ENCODE measurements around the gene EPHA3.

Gene EPHA3

GRCh38 chr3:89525609-89526008 lies 418.2 kb downstream of the EPHA3 start:
- H3K4me3 ChIP-seq (ENCODE audit: low read depth, low read length): no peak overlapping the region
- no peaks in the 10 kb centered on the region for H3K36me3 ChIP-seq (ENCODE audit: control insufficient read depth in 2 of 2, insufficient read depth in 1 of 2, low read length in 2 of 2)
- TF ChIP-seq ZNF10 (tag by site-specific recombination; IDR thresholded peaks at IDR 0.05) (no peak), ZNF555 (tag by site-specific recombination; conservative IDR thresholded peaks at IDR 0.05) (no peak), ZXDB (tag by site-specific recombination; IDR thresholded peaks at IDR 0.05) (no peak), PRDM4 (tag by site-specific recombination; IDR thresholded peaks at IDR 0.05) (no peak), IKZF3 (tag by site-specific recombination; IDR thresholded peaks at IDR 0.05) (no peak), GLI4 (tag by site-specific recombination; IDR thresholded peaks at IDR 0.05) (no peak), ZNF626 (tag by site-specific recombination; IDR thresholded peaks at IDR 0.05) (no peak), ZNF791 (tag by site-specific recombination; IDR thresholded peaks at IDR 0.05) (no peak), PRDM10 (tag by site-specific recombination; IDR thresholded peaks at IDR 0.05) (no peak), ZBTB20 (tag by site-specific recombination; IDR thresholded peaks at IDR 0.05) (no peak)
- TF ChIP-seq, protein P1, sequence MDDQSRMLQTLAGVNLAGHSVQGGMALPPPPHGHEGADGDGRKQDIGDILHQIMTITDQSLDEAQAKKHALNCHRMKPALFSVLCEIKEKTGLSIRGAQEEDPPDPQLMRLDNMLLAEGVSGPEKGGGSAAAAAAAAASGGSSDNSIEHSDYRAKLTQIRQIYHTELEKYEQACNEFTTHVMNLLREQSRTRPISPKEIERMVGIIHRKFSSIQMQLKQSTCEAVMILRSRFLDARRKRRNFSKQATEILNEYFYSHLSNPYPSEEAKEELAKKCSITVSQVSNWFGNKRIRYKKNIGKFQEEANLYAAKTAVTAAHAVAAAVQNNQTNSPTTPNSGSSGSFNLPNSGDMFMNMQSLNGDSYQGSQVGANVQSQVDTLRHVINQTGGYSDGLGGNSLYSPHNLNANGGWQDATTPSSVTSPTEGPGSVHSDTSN (CRISPR knock-in tag; IDR thresholded peaks at IDR 0.05): no peak
- ChIA-PET CTCF (no interaction called here), POLR2A (no interaction called here)
- no peaks in the 10 kb centered on the region for H3K9me3 ChIP-seq (ENCODE audit: control insufficient read depth, insufficient read depth, low read depth, low read length)
- no peaks in the 10 kb centered on the region for H3K4me1 ChIP-seq (ENCODE audit: control insufficient read depth, insufficient read depth, low read length)
- H3K27ac ChIP-seq (ENCODE audit: extremely low read depth, low read depth, low read length): no peak overlapping the region

- Histone ChIP-seq H3K36me3 (ENCODE audit: control insufficient read depth in 2 of 2, insufficient read depth in 1 of 2, low read length in 2 of 2) (no peaks in the 10 kb centered on the region), H3K4me3 (ENCODE audit: low read depth, low read length) (no peak overlapping the region), H3K4me1 (ENCODE audit: control insufficient read depth, insufficient read depth, low read length) (no peaks in the 10 kb centered on the region), H3K9me3 (ENCODE audit: control insufficient read depth, insufficient read depth, low read depth, low read length) (no peaks in the 10 kb centered on the region), H3K27ac (ENCODE audit: extremely low read depth, low read depth, low read length) (no peak overlapping the region)
- ChIA-PET CTCF (no interaction called here), POLR2A (no interaction called here)
- TF ChIP-seq, protein P2, sequence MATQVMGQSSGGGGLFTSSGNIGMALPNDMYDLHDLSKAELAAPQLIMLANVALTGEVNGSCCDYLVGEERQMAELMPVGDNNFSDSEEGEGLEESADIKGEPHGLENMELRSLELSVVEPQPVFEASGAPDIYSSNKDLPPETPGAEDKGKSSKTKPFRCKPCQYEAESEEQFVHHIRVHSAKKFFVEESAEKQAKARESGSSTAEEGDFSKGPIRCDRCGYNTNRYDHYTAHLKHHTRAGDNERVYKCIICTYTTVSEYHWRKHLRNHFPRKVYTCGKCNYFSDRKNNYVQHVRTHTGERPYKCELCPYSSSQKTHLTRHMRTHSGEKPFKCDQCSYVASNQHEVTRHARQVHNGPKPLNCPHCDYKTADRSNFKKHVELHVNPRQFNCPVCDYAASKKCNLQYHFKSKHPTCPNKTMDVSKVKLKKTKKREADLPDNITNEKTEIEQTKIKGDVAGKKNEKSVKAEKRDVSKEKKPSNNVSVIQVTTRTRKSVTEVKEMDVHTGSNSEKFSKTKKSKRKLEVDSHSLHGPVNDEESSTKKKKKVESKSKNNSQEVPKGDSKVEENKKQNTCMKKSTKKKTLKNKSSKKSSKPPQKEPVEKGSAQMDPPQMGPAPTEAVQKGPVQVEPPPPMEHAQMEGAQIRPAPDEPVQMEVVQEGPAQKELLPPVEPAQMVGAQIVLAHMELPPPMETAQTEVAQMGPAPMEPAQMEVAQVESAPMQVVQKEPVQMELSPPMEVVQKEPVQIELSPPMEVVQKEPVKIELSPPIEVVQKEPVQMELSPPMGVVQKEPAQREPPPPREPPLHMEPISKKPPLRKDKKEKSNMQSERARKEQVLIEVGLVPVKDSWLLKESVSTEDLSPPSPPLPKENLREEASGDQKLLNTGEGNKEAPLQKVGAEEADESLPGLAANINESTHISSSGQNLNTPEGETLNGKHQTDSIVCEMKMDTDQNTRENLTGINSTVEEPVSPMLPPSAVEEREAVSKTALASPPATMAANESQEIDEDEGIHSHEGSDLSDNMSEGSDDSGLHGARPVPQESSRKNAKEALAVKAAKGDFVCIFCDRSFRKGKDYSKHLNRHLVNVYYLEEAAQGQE (tag by site-specific recombination; IDR thresholded peaks at IDR 0.05): no peak
- TF ChIP-seq ZNF391 (tag by site-specific recombination; IDR thresholded peaks at IDR 0.05; ENCODE audit: borderline replicate concordance, low read depth) (no peak), ZNF561 (tag by site-specific recombination; IDR thresholded peaks at IDR 0.05; ENCODE audit: borderline replicate concordance) (no peak), ZNF23 (tag by site-specific recombination; IDR thresholded peaks at IDR 0.05; ENCODE audit: borderline replicate concordance) (no peak), ZNF155 (tag by site-specific recombination; IDR thresholded peaks at IDR 0.05) (no peak), ZNF76 (tag by site-specific recombination; IDR thresholded peaks at IDR 0.05; ENCODE audit: borderline replicate concordance, low read depth) (no peak), ZNF792 (tag by site-specific recombination; IDR thresholded peaks at IDR 0.05) (no peak), ZFHX2 (tag by site-specific recombination; conservative IDR thresholded peaks at IDR 0.05) (no peak), TCF7L2 (IDR thresholded peaks at IDR 0.05; ENCODE audit: borderline replicate concordance, low read depth, low read length) (no peak), ZIC2 (tag by site-specific recombination; IDR thresholded peaks at IDR 0.05) (no peak), ZNF37A (tag by site-specific recombination; IDR thresholded peaks at IDR 0.05) (no peak), ZNF175 (tag by site-specific recombination; IDR thresholded peaks at IDR 0.05) (no peak), ZNF791 (tag by site-specific recombination; IDR thresholded peaks at IDR 0.05) (no peak), ZNF501 (tag by site-specific recombination; IDR thresholded peaks at IDR 0.05) (no peak)
- TF ChIP-seq, protein P3, sequence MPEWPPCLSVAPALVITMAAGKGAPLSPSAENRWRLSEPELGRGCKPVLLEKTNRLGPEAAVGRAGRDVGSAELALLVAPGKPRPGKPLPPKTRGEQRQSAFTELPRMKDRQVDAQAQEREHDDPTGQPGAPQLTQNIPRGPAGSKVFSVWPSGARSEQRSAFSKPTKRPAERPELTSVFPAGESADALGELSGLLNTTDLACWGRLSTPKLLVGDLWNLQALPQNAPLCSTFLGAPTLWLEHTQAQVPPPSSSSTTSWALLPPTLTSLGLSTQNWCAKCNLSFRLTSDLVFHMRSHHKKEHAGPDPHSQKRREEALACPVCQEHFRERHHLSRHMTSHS (tag by site-specific recombination; IDR thresholded peaks at IDR 0.05): no peak
These were observed 420.4 kb downstream of the EPHA3 start for GRCh38 chr3:89527736-89528305.
